Ovary (tissue), 3 donors: ENCODE measurements around the gene BACE2.

Source experiments
- CTCF ChIP-seq, 3 donors: fragments of 450-650 bp in 2 of 3; fragments of 200-600 bp in 1 of 3; IDR thresholded peaks; one replicate each; pipeline versions ENCODE4 v1.5.1 to v1.8.0; 2016 to 2022; ENCODE audit warnings: antibody characterized with exemption in 3 of 3, mild to moderate bottlenecking in 1 of 3
- EP300 ChIP-seq: sonication (generic); formaldehyde crosslinking; IDR thresholded peaks from one replicate; pipeline ENCODE4 v1.6.1; 2017; ENCODE audit warnings: antibody characterized with exemption
- POLR2A ChIP-seq: fragments of 450-650 bp; IDR thresholded peaks from one replicate; pipeline ENCODE4 v1.6.1; 2017; ENCODE audit warnings: antibody characterized with exemption, mild to moderate bottlenecking, moderate library complexity
- donor health status: DM: no; HTN: no; CAD: no.

DNA sequence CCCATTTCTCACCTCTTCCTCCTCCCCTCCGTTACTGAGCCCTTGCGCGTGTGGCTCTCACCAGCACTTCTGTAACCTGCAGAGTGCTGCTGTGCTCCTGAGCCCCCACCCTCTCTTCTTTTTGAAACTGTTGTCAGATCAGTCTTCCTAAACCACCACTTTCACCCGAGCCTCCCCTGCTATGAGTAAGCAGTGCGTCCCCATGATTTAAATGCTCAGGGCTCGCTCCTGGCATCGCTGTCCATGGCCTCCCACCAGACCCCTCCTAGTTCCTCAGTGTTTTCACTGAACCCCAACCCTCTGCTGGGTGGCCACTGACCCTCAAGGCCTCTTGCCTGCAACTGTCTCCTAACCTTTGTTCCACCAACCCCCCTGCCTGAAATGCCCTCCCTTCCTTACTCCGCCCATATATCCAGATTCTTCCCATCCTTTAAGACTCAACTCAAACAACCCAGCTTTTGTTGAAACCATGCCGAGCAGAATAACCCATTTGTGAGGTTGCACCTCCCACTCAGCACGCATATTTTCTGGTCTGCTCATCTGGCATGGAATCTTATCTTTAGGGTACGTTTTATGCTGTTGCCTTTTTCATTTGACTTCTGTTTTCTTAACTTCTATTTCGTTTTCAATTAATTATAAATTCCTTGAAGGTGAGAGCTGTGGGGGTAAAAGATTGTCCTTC is 84.1 kb downstream of the BACE2 start:
- no peak for TF ChIP-seq CTCF (IDR thresholded peaks at IDR 0.05)
- TF ChIP-seq POLR2A, result no peak
- no peak for TF ChIP-seq EP300
